HEK293 (cell line): ENCODE data around the gene LLCFC1.

Experiments used
- CTCF ChIA-PET: fragments of 350-600 bp; formaldehyde crosslinking; extraction: SDS; loops from one replicate; lab custom pipeline; 2021; ENCODE audit warnings: antibody characterized with exemption; lab: Yijun Ruan, JAX
- POLR2A ChIA-PET: fragments of 300-600 bp; formaldehyde crosslinking; extraction: SDS; loops from one replicate; lab custom pipeline; 2020; ENCODE audit warnings: antibody characterized with exemption, inconsistent platforms; lab: Yijun Ruan, JAX
- H3K27ac ChIP-seq: fragments of 200-500 bp; sonication (Bioruptor generic); 2 replicates; pipeline ENCODE4 v1.5.1; 2014; ENCODE audit warnings: low read depth, low read length, control low read depth, inconsistent platforms; ENCODE audit errors: extremely low read depth
- H3K36me3 ChIP-seq, 2 experiments: fragments of 200-500 bp in 1 of 2; sonication (Bioruptor generic) in 1 of 2; 1 replicate in 1 of 2; 2 replicates in 1 of 2; pipeline ENCODE4 v1.5.1; 2014 to 2017; ENCODE audit warnings: inconsistent platforms in 2 of 2, low read length in 2 of 2; ENCODE audit not compliant: control insufficient read depth in 2 of 2, insufficient read depth in 1 of 2
- H3K4me1 ChIP-seq: fragments of 200-500 bp; sonication (Bioruptor generic); 2 replicates; pipeline ENCODE4 v1.5.1; 2014; ENCODE audit warnings: mild to moderate bottlenecking, low read length, inconsistent platforms; ENCODE audit not compliant: control insufficient read depth, insufficient read depth
- H3K4me3 ChIP-seq: 2 replicates; pipeline ENCODE4 v1.5.1; 2011; ENCODE audit warnings: low read depth, mild to moderate bottlenecking, control low read depth, low read length, moderate library complexity
- H3K9me3 ChIP-seq: fragments of 200-500 bp; sonication (Bioruptor generic); 2 replicates; pipeline ENCODE4 v1.5.1; 2014; ENCODE audit warnings: low read depth, low read length, inconsistent platforms; ENCODE audit not compliant: control insufficient read depth, insufficient read depth
- SALL2 ChIP-seq: fragments of 450-650 bp; formaldehyde crosslinking; IDR thresholded peaks from 2 replicates; pipeline ENCODE4 v1.5.0; 2017; ENCODE audit warnings: missing biosample characterization, mild to moderate bottlenecking, missing genetic modification characterization, borderline replicate concordance
- SP7 ChIP-seq: fragments of 450-650 bp; formaldehyde crosslinking; IDR thresholded peaks from 2 replicates; pipeline ENCODE4 v1.5.1; 2016; ENCODE audit warnings: missing biosample characterization, missing genetic modification characterization
- TCF7L2 ChIP-seq: IDR thresholded peaks from 2 replicates; pipeline ENCODE4 v1.6.1; 2011; ENCODE audit warnings: low read depth, mild to moderate bottlenecking, inconsistent platforms, low read length, moderate library complexity, borderline replicate concordance
- ZBTB20 ChIP-seq: fragments of 450-650 bp; formaldehyde crosslinking; IDR thresholded peaks from 2 replicates; pipeline ENCODE4 v1.5.1; 2016; ENCODE audit warnings: missing biosample characterization, missing genetic modification characterization
- ZEB2 ChIP-seq: fragments of 450-650 bp; formaldehyde crosslinking; IDR thresholded peaks from 2 replicates; pipeline ENCODE4 v1.5.1; 2016; ENCODE audit warnings: missing biosample characterization, missing genetic modification characterization
- ZNF112 ChIP-seq: fragments of 450-650 bp; formaldehyde crosslinking; IDR thresholded peaks from 2 replicates; pipeline ENCODE4 v1.5.0; 2017; ENCODE audit warnings: missing biosample characterization, missing genetic modification characterization
- ZNF138 ChIP-seq: fragments of 450-650 bp; formaldehyde crosslinking; IDR thresholded peaks from 2 replicates; pipeline ENCODE4 v1.5.1; 2016; ENCODE audit warnings: missing biosample characterization, missing genetic modification characterization, borderline replicate concordance
- ZNF140 ChIP-seq: fragments of 450-650 bp; formaldehyde crosslinking; IDR thresholded peaks from 2 replicates; pipeline ENCODE4 v1.5.1; 2016; ENCODE audit warnings: missing biosample characterization, missing genetic modification characterization
- ZNF175 ChIP-seq: fragments of 450-650 bp; formaldehyde crosslinking; IDR thresholded peaks from 2 replicates; pipeline ENCODE4 v1.5.1; 2016; ENCODE audit warnings: missing biosample characterization, missing genetic modification characterization
- ZNF239 ChIP-seq: fragments of 450-650 bp; formaldehyde crosslinking; IDR thresholded peaks from 2 replicates; pipeline ENCODE4 v1.5.1; 2016; ENCODE audit warnings: missing biosample characterization, missing genetic modification characterization
- ZNF423 ChIP-seq: fragments of 450-650 bp; formaldehyde crosslinking; IDR thresholded peaks from 2 replicates; pipeline ENCODE4 v1.5.1; 2016; ENCODE audit warnings: missing biosample characterization, missing genetic modification characterization
- ZNF544 ChIP-seq: fragments of 450-650 bp; formaldehyde crosslinking; IDR thresholded peaks from 2 replicates; pipeline ENCODE4 v1.5.0; 2017; ENCODE audit warnings: missing biosample characterization, missing genetic modification characterization
- ZNF560 ChIP-seq: fragments of 450-650 bp; formaldehyde crosslinking; IDR thresholded peaks from 2 replicates; pipeline ENCODE4 v1.5.1; 2017; ENCODE audit warnings: missing biosample characterization, missing genetic modification characterization, borderline replicate concordance
- TF ChIP-seq, protein P1 (sequence below): fragments of 450-650 bp; formaldehyde crosslinking; IDR thresholded peaks from 2 replicates; pipeline ENCODE4 v1.5.1; 2016; ENCODE audit warnings: missing biosample characterization, missing genetic modification characterization
- TF ChIP-seq, protein P2 (sequence below): fragments of 450-650 bp; formaldehyde crosslinking; IDR thresholded peaks from 2 replicates; pipeline ENCODE4 v1.5.1; 2016; ENCODE audit warnings: missing biosample characterization, missing genetic modification characterization
- TF ChIP-seq, protein P3 (sequence below): fragments of 450-650 bp; formaldehyde crosslinking; IDR thresholded peaks from 2 replicates; pipeline ENCODE4 v1.5.1; 2016; ENCODE audit warnings: missing biosample characterization, missing genetic modification characterization
- TF ChIP-seq, protein P4 (sequence below): fragments of 450-650 bp; formaldehyde crosslinking; IDR thresholded peaks from 2 replicates; pipeline ENCODE4 v1.5.0; 2017; ENCODE audit warnings: missing biosample characterization, missing genetic modification characterization, borderline replicate concordance
- TF ChIP-seq, protein P5 (sequence below): fragments of 450-650 bp; formaldehyde crosslinking; IDR thresholded peaks from 2 replicates; pipeline ENCODE4 v1.5.1; 2016; ENCODE audit warnings: missing biosample characterization, missing genetic modification characterization

The LLCFC1 gene

DNA sequence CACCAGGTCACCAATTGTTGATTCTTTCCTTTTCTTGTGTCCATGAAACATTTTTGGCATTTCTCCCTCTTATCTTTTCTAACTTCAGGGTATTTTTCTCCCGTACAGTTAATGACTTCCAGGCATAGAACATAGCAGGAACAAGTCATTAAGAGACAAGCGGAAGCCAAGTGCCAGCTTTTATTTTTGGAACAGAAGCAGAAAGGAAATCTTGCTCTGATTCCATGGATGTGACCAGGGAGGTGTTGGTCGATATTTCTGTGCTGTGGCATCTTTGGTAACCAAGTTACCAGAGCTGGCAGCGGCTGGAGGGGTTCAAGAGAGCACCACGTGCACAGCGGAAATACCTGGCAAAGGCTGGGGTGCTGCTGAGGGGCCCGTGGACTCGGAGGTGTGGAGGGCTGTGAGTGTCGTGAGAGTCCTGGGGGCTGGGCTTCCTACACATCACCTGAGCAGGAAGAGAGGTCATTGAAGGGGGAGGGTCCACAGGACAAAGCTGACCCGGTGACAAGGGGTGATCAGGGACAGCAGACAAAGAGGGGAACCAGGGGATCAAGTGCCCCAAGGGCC lies 1.8 kb downstream of the LLCFC1 start (continued):
- TF ChIP-seq, protein P1, sequence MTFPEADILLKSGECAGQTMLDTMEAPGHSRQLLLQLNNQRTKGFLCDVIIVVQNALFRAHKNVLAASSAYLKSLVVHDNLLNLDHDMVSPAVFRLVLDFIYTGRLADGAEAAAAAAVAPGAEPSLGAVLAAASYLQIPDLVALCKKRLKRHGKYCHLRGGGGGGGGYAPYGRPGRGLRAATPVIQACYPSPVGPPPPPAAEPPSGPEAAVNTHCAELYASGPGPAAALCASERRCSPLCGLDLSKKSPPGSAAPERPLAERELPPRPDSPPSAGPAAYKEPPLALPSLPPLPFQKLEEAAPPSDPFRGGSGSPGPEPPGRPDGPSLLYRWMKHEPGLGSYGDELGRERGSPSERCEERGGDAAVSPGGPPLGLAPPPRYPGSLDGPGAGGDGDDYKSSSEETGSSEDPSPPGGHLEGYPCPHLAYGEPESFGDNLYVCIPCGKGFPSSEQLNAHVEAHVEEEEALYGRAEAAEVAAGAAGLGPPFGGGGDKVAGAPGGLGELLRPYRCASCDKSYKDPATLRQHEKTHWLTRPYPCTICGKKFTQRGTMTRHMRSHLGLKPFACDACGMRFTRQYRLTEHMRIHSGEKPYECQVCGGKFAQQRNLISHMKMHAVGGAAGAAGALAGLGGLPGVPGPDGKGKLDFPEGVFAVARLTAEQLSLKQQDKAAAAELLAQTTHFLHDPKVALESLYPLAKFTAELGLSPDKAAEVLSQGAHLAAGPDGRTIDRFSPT (tag by site-specific recombination) = no peak
- TF ChIP-seq ZNF560 (tag by site-specific recombination) = no peak

DNA sequence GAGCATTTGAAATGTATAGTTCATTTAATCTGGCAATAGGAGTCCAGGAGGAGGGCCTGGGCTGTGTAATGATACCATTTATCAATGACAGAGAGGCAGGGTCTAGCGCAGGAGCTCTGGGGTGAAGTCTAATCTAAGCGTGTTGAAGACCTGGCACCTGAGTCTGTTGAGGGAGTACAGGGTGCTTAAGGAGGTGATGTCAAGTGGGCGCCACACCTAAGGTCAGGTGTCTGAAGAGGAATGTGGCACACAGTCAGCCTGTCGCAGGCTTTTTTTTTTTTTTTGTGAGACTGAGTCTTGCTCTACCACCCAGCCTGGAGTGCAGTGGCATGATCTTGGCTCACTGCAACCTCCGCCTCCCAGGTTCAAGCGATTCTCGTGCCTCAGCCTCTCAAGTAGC lies 2.3 kb downstream of the LLCFC1 start:
- no peaks in the 10 kb centered on the region for H3K36me3 ChIP-seq
- no peak overlapping the region for H3K4me3 ChIP-seq
- ChIA-PET CTCF (interaction anchor here (1.3 kb wide), 1 partner anchor 11 kb away, joined by 3 read pairs; no protein-coding TSS in a partner anchor), POLR2A (no interaction called here)
- H3K9me3 ChIP-seq = no peaks in the 10 kb centered on the region
- TF ChIP-seq TCF7L2 (no peak), SALL2 (tag by site-specific recombination) (no peak), ZBTB20 (tag by site-specific recombination) (no peak), ZNF140 (no peak), ZNF175 (no peak), SP7 (tag by site-specific recombination) (no peak), ZNF138 (tag by site-specific recombination) (no peak), ZEB2 (tag by site-specific recombination) (no peak), ZNF423 (no peak), ZNF112 (tag by site-specific recombination) (no peak), ZNF544 (tag by site-specific recombination) (no peak), ZNF239 (no peak)
- TF ChIP-seq, protein P2, sequence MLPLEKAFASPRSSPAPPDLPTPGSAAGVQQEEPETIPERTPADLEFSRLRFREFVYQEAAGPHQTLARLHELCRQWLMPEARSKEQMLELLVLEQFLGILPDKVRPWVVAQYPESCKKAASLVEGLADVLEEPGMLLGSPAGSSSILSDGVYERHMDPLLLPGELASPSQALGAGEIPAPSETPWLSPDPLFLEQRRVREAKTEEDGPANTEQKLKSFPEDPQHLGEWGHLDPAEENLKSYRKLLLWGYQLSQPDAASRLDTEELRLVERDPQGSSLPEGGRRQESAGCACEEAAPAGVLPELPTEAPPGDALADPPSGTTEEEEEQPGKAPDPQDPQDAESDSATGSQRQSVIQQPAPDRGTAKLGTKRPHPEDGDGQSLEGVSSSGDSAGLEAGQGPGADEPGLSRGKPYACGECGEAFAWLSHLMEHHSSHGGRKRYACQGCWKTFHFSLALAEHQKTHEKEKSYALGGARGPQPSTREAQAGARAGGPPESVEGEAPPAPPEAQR (tag by site-specific recombination) = no peak
- TF ChIP-seq, protein P3, sequence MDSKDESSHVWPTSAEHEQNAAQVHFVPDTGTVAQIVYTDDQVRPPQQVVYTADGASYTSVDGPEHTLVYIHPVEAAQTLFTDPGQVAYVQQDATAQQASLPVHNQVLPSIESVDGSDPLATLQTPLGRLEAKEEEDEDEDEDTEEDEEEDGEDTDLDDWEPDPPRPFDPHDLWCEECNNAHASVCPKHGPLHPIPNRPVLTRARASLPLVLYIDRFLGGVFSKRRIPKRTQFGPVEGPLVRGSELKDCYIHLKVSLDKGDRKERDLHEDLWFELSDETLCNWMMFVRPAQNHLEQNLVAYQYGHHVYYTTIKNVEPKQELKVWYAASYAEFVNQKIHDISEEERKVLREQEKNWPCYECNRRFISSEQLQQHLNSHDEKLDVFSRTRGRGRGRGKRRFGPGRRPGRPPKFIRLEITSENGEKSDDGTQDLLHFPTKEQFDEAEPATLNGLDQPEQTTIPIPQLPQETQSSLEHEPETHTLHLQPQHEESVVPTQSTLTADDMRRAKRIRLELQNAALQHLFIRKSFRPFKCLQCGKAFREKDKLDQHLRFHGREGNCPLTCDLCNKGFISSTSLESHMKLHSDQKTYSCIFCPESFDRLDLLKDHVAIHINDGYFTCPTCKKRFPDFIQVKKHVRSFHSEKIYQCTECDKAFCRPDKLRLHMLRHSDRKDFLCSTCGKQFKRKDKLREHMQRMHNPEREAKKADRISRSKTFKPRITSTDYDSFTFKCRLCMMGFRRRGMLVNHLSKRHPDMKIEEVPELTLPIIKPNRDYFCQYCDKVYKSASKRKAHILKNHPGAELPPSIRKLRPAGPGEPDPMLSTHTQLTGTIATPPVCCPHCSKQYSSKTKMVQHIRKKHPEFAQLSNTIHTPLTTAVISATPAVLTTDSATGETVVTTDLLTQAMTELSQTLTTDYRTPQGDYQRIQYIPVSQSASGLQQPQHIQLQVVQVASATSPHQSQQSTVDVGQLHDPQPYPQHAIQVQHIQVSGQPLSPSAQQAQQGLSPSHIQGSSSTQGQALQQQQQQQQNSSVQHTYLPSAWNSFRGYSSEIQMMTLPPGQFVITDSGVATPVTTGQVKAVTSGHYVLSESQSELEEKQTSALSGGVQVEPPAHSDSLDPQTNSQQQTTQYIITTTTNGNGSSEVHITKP = no peak
- TF ChIP-seq, protein P4, sequence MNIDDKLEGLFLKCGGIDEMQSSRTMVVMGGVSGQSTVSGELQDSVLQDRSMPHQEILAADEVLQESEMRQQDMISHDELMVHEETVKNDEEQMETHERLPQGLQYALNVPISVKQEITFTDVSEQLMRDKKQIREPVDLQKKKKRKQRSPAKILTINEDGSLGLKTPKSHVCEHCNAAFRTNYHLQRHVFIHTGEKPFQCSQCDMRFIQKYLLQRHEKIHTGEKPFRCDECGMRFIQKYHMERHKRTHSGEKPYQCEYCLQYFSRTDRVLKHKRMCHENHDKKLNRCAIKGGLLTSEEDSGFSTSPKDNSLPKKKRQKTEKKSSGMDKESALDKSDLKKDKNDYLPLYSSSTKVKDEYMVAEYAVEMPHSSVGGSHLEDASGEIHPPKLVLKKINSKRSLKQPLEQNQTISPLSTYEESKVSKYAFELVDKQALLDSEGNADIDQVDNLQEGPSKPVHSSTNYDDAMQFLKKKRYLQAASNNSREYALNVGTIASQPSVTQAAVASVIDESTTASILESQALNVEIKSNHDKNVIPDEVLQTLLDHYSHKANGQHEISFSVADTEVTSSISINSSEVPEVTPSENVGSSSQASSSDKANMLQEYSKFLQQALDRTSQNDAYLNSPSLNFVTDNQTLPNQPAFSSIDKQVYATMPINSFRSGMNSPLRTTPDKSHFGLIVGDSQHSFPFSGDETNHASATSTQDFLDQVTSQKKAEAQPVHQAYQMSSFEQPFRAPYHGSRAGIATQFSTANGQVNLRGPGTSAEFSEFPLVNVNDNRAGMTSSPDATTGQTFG (tag by site-specific recombination) = no peak
- TF ChIP-seq, protein P5, sequence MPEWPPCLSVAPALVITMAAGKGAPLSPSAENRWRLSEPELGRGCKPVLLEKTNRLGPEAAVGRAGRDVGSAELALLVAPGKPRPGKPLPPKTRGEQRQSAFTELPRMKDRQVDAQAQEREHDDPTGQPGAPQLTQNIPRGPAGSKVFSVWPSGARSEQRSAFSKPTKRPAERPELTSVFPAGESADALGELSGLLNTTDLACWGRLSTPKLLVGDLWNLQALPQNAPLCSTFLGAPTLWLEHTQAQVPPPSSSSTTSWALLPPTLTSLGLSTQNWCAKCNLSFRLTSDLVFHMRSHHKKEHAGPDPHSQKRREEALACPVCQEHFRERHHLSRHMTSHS (tag by site-specific recombination) = no peak
- H3K27ac ChIP-seq = no peak overlapping the region
- H3K4me1 ChIP-seq = no peaks in the 10 kb centered on the region
